HepG2 (cell line): ENCODE measurements around the gene HOXA4. TPM values are rescaled to one million over a fixed set of nuclear protein-coding genes. Genes with fewer than 3 reads are reported as not detected.

Experiments
- CREM ChIP-seq, 2 experiments: sonication (generic) in 1 of 2; formaldehyde crosslinking in 1 of 2; IDR thresholded peaks; 2 replicates each; pipeline versions ENCODE4 v1.4.0 to v1.6.1; 2016 to 2020; ENCODE audit warnings: antibody characterized with exemption in 1 of 2, mild to moderate bottlenecking in 1 of 2, missing genetic modification reagents in 1 of 2
- ETS1 ChIP-seq: sonication (generic); formaldehyde crosslinking; IDR thresholded peaks from 2 replicates; pipeline ENCODE4 v1.4.0; 2020; ENCODE audit warnings: missing genetic modification reagents
- HCFC1 ChIP-seq: fragments of 150-350 bp; IDR thresholded peaks from 2 replicates; pipeline ENCODE4 v1.6.1; 2014; ENCODE audit warnings: low read depth, low read length
- PREB ChIP-seq: sonication (generic); formaldehyde crosslinking; IDR thresholded peaks from 2 replicates; pipeline ENCODE4 v1.4.0; 2020; ENCODE audit warnings: missing genetic modification reagents
- RARG ChIP-seq: sonication (generic); formaldehyde crosslinking; IDR thresholded peaks from 2 replicates; pipeline ENCODE4 v1.4.0; 2020; ENCODE audit warnings: low read depth, mild to moderate bottlenecking, missing genetic modification reagents
- SCMH1 ChIP-seq: sonication (generic); formaldehyde crosslinking; IDR thresholded peaks from 2 replicates; pipeline ENCODE4 v1.9.0; 2021; ENCODE audit warnings: missing genetic modification reagents, mild to moderate bottlenecking, borderline replicate concordance
- TCF7 ChIP-seq: sonication (generic); IDR thresholded peaks from 2 replicates; pipeline ENCODE4 v1.6.1; 2016; ENCODE audit warnings: antibody characterized with exemption, low read depth
- UBTF ChIP-seq: sonication (generic); formaldehyde crosslinking; IDR thresholded peaks from 2 replicates; pipeline ENCODE4 v1.4.0; 2020; ENCODE audit warnings: mild to moderate bottlenecking, missing genetic modification reagents
- ZBTB38 ChIP-seq: sonication (generic); formaldehyde crosslinking; IDR thresholded peaks from 2 replicates; pipeline ENCODE4 v1.5.1; 2020; ENCODE audit warnings: mild to moderate bottlenecking, missing genetic modification reagents
- ZKSCAN8 ChIP-seq: IDR thresholded peaks from 2 replicates; pipeline ENCODE4 v1.6.1; 2016; ENCODE audit warnings: borderline replicate concordance, missing genetic modification reagents, missing compliant biosample characterization
- ZNF441 ChIP-seq: sonication (generic); formaldehyde crosslinking; IDR thresholded peaks from 2 replicates; pipeline ENCODE4 v1.7.0; 2021; ENCODE audit warnings: missing genetic modification reagents, borderline replicate concordance
- ZNF564 ChIP-seq: sonication (generic); formaldehyde crosslinking; IDR thresholded peaks from 2 replicates; pipeline ENCODE4 v1.8.1; 2023; ENCODE audit warnings: mild to moderate bottlenecking, missing genetic modification reagents
- ZNF678 ChIP-seq: sonication (generic); formaldehyde crosslinking; IDR thresholded peaks from 2 replicates; pipeline ENCODE4 v1.4.0; 2020; ENCODE audit warnings: mild to moderate bottlenecking, missing genetic modification reagents
- ZNF800 ChIP-seq: sonication (generic); formaldehyde crosslinking; IDR thresholded peaks from 2 replicates; pipeline ENCODE4 v1.4.0; 2020; ENCODE audit warnings: missing genetic modification reagents
- polyA plus RNA-seq, 8 experiments: library from polyadenylated mRNA; depleted of rRNA in 3 of 8; stranded (reverse) in 7 of 8; unstranded in 1 of 8; fragments of >200 nt; fragmentation: Illumina TruSeq in 4 of 8; extraction: Trizol in 4 of 8; gene quantifications; 2 replicates each; pipeline versions ENCODE4 v1.2.1 to v1.2.3, GENCODE V29; 2011 to 2016; ENCODE audit warnings: low read depth in 4 of 8, missing spikeins in 1 of 8, mixed read lengths in 1 of 8; ENCODE audit not compliant: insufficient read depth in 1 of 8
- total RNA-seq, 5 experiments: library from RNA; depleted of rRNA; stranded (reverse); fragments of >200 nt; fragmentation: Illumina TruSeq; extraction: Trizol; gene quantifications; 2 replicates each; pipeline ENCODE4 v1.2.3, GENCODE V29; 2016; ENCODE audit warnings: low read depth in 1 of 5

Gene HOXA4
- total and polyA plus RNA-seq, 2 of the 13 experiments (the other 11 are each of a cell fraction or from before 2014, with no cell fraction given), result 2.4 to 5.4 TPM

GRCh38 chr7:27151931-27152815 lies 21.6 kb upstream of the HOXA4 start, which contains the start of gene HOXA3 (continued):
- TF ChIP-seq ZNF800, result peak; percentile 80; the same call in 1 of the 2 replicates
- TF ChIP-seq ZNF564 (CRISPR knock-in tag), result no peak
- no peak for TF ChIP-seq PREB (CRISPR knock-in tag)
- TF ChIP-seq ZKSCAN8, result no peak
- no peak for TF ChIP-seq SCMH1 (CRISPR knock-in tag)
- no peak for TF ChIP-seq CREM (IDR thresholded peaks at IDR 0.05)
- no peak for TF ChIP-seq CREM (CRISPR knock-in tag; IDR thresholded peaks at IDR 0.05)
- TF ChIP-seq HCFC1, result no peak
- no peak for TF ChIP-seq RARG (CRISPR knock-in tag)
- TF ChIP-seq ZNF441 (CRISPR knock-in tag), result no peak
- TF ChIP-seq ZBTB38 (CRISPR knock-in tag), result no peak
- no peak for TF ChIP-seq ETS1
- TF ChIP-seq TCF7, result no peak
- peak; percentile 61; the same call in 1 of the 2 replicates for TF ChIP-seq UBTF (CRISPR knock-in tag)
- TF ChIP-seq ZNF678 (CRISPR knock-in tag), result no peak
- TF ChIP-seq, all 625 proteins: peak for 5
